Measurements from ENCODE around the gene ATP6AP1. TPM values are rescaled to one million over a fixed set of nuclear protein-coding genes. Genes with fewer than 3 reads are reported as not detected.

ATP6AP1 gene
- total and polyA plus RNA-seq, 2 of the 13 experiments (the other 11 are each of a cell fraction or from before 2014, with no cell fraction given): 56.7 to 110 TPM

GRCh38 chrX:154485150-154486051 is 56.9 kb downstream of the ATP6AP1 start:
- Histone ChIP-seq H3K79me2 (ENCODE audit: insufficient read depth, low read length) (no peaks in the 10 kb centered on the region), H4K20me1 (ENCODE audit: insufficient read depth, low read length) (no peaks in the 10 kb centered on the region), H2AFZ (ENCODE audit: low read length) (no peak overlapping the region), H3K9ac (ENCODE audit: insufficient read depth, low read depth, low read length) (peak overlapping the region; percentile 73), H3K4me1 (ENCODE audit: insufficient read depth, low read length) (peaks cover 27% of the 10 kb centered on the region), H3K4me2 (ENCODE audit: low read depth, low read length) (peak overlapping the region; percentile 62), H3K27ac (ENCODE audit: extremely low read length, insufficient read depth, low read length) (peak overlapping the region; percentile 54), H3K36me3 (replicated peaks in 1 of 2; ENCODE audit: control insufficient read depth in 1 of 2, insufficient read depth in 2 of 2, low read length in 2 of 2) (no peaks in the 10 kb centered on the region; a peak in 1 of 5 replicates), H3K4me3 (replicated peaks in 1 of 3; ENCODE audit: insufficient read depth in 1 of 3, low read depth in 2 of 3, low read length in 3 of 3) (peak overlapping the region; percentile 49 to 67 (median 67); a peak in 5 of 6 replicates), H3K9me3 (ENCODE audit: low read length) (no peaks in the 10 kb centered on the region), H3K27me3 (ENCODE audit: control insufficient read depth in 1 of 2, insufficient read depth in 2 of 2, low read length in 2 of 2) (no peaks in the 10 kb centered on the region)
- FAIRE-seq: no peak
- WGBS (ENCODE audit: low lambda C conversion rate): 91% methylated on average over 9 of the region's 35 CpGs
- TF ChIP-seq AGO2 (optimal IDR thresholded peaks at IDR 0.05; ENCODE audit: low read depth, low read length): peak; percentile 31
- TF ChIP-seq ZBTB7A (CRISPR knock-in tag; IDR thresholded peaks at IDR 0.05): no peak
- POLR2A ChIA-PET: interaction anchor here (3.2 kb wide), 1 partner anchor 57 kb away, joined by 13 read pairs; no protein-coding TSS in a partner anchor
- intact Hi-C loops (cut with micrococcal nuclease; ENCODE audit: unreplicated experiment) (no loop called here), in situ Hi-C loops (cut with HindIII; ENCODE audit: extremely low pct_ligation_motif_present, low pct_unique_long_range_greater_than_20kb) (no loop called here)
- DNase-seq (ENCODE audit: low spot score): no peak
- CTCF ChIA-PET (ENCODE audit: low intra/inter-chr PET ratio, low total read pairs): interaction anchor here (1.4 kb wide), 1 partner anchor 49 kb away, joined by 3 read pairs; no protein-coding TSS in a partner anchor
- BruUV-seq (replicated peaks): no TSS peak
- no peak for ATAC-seq

DNA sequence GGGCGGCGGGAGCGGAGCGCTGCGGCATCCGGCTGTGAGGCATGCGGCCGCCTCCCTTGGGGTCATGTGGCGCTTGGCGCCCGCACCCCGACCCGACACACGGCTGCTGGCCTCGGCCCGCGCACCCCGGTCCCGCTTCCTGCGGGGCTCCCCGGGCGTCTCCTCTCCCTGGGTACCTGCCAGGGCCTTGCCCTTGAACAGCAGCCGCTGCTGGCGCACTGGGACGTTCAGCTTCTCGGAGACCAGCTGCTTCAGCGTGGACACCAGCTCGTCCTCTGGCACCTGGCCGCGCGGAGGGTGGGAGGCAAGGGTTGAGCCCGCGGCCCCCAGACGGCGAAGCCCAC is 57.5 kb downstream of the ATP6AP1 start:
- no TSS peak for BruUV-seq (replicated peaks)
- POLR2A ChIA-PET: interaction anchor here (0.9 to 3.2 kb wide), 2 partner anchors 43 to 56 kb away, joined by 3 to 13 read pairs; no protein-coding TSS in a partner anchor
- TF ChIP-seq GPBP1L1 (CRISPR knock-in tag; IDR thresholded peaks at IDR 0.05): no peak
- no peak for TF ChIP-seq RNF2 (conservative IDR thresholded peaks at IDR 0.05; ENCODE audit: low read depth)
- no peak for TF ChIP-seq ZNF552 (CRISPR knock-in tag; IDR thresholded peaks at IDR 0.05; ENCODE audit: borderline replicate concordance)
- TF ChIP-seq, protein P1, sequence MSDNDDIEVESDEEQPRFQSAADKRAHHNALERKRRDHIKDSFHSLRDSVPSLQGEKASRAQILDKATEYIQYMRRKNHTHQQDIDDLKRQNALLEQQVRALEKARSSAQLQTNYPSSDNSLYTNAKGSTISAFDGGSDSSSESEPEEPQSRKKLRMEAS (IDR thresholded peaks at IDR 0.05): peak; percentile 49
- TF ChIP-seq, protein P2, sequence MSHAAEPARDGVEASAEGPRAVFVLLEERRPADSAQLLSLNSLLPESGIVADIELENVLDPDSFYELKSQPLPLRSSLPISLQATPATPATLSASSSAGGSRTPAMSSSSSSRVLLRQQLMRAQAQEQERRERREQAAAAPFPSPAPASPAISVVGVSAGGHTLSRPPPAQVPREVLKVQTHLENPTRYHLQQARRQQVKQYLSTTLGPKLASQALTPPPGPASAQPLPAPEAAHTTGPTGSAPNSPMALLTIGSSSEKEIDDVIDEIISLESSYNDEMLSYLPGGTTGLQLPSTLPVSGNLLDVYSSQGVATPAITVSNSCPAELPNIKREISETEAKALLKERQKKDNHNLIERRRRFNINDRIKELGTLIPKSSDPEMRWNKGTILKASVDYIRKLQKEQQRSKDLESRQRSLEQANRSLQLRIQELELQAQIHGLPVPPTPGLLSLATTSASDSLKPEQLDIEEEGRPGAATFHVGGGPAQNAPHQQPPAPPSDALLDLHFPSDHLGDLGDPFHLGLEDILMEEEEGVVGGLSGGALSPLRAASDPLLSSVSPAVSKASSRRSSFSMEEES (CRISPR knock-in tag; IDR thresholded peaks at IDR 0.05): no peak

More for the DNA sequence above, 57.5 kb downstream of the ATP6AP1 start:
- H3K36me3 ChIP-seq (replicated peaks in 1 of 2; ENCODE audit: control insufficient read depth in 1 of 2, insufficient read depth in 2 of 2, low read length in 2 of 2): no peaks in the 10 kb centered on the region; a peak in 1 of 5 replicates
- no peak for DNase-seq (ENCODE audit: low spot score)
- in situ Hi-C loops (cut with HindIII; ENCODE audit: extremely low pct_ligation_motif_present, low pct_unique_long_range_greater_than_20kb) (no loop called here), intact Hi-C loops (cut with micrococcal nuclease; ENCODE audit: unreplicated experiment) (no loop called here)
- no peak overlapping the region for H2AFZ ChIP-seq (ENCODE audit: low read length)
- H3K4me2 ChIP-seq (ENCODE audit: low read depth, low read length): peak overlapping the region; percentile 62
- H3K4me1 ChIP-seq (ENCODE audit: insufficient read depth, low read length): peaks cover 27% of the 10 kb centered on the region
- peak overlapping the region; percentile 54 for H3K27ac ChIP-seq (ENCODE audit: extremely low read length, insufficient read depth, low read length)
- H3K9ac ChIP-seq (ENCODE audit: insufficient read depth, low read depth, low read length): peak overlapping the region; percentile 73
- H3K4me3 ChIP-seq (replicated peaks in 1 of 3; ENCODE audit: insufficient read depth in 1 of 3, low read depth in 2 of 3, low read length in 3 of 3): peak overlapping the region; percentile 49 to 67 (median 67); a peak in 5 of 6 replicates
- CTCF ChIA-PET (ENCODE audit: low intra/inter-chr PET ratio, low total read pairs): interaction anchor here (1.4 kb wide), 1 partner anchor 49 kb away, joined by 3 read pairs; no protein-coding TSS in a partner anchor
- no peaks in the 10 kb centered on the region for H3K9me3 ChIP-seq (ENCODE audit: low read length)
- ATAC-seq: 0 out of 3 replicates have a peak, but pooled peaks have one; percentile 3
- no peaks in the 10 kb centered on the region for H4K20me1 ChIP-seq (ENCODE audit: insufficient read depth, low read length)
- FAIRE-seq: no peak
- WGBS (ENCODE audit: low lambda C conversion rate): no CpG with 5 or more reads among the region's 35 CpGs
- no peaks in the 10 kb centered on the region for H3K27me3 ChIP-seq (ENCODE audit: control insufficient read depth in 1 of 2, insufficient read depth in 2 of 2, low read length in 2 of 2)
- no peaks in the 10 kb centered on the region for H3K79me2 ChIP-seq (ENCODE audit: insufficient read depth, low read length)
